GM18873 (cell line): ENCODE measurements around the gene SLC25A45.

Source experiments
- ATAC-seq: cut with Tn5 transposase; IDR thresholded peaks from one replicate; pipeline ENCODE4 v1.9.1; 2021; ENCODE audit warnings: mild to moderate bottlenecking, moderate library complexity, moderate number of reproducible peaks; ENCODE audit not compliant: unreplicated experiment, low FRiP score

Gene SLC25A45

GRCh38 chr11:65382033-65382803 lies at the start of gene SLC25A45:
Gene SLC25A45, minus strand, starts transcription at chr11:65382646. Its CDS starts 695 bp downstream, at chr11:65381951.
- peak; percentile 66 for ATAC-seq

DNA sequence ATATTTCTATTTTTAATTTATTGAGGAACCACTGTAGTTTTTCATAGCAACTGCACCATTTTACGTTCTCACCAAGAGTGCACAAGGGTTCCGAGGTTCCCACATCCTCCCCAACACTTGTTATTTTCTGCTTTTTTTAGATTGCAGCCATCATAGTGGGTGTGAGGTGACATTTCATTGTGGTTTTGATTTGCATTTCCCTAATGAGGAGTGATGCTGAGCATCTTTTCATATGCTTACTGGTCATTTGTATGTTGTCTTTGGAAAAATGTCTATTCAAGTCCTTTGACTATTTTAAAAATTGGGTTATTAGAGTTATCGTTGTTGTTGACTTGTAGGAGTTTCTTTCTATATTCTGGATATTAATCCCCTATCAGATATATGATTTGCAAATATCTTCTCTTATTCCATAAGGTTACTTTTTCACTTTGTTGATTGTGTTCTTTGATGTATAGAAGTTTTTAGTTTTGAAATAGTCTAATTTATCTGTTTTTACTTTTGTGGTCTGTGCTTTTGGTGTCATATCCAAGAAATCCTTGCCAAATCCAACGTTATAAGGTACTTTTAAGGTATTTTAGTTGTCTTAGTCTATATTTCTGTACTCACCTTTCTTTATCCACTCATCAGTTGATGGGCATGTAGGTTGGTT lies 49.1 kb upstream of the SLC25A45 start:
- ATAC-seq: no peak

- ATAC-seq: no peak
Observed at GRCh38 chr11:65430406-65431217, 48.2 kb upstream of the SLC25A45 start.

DNA sequence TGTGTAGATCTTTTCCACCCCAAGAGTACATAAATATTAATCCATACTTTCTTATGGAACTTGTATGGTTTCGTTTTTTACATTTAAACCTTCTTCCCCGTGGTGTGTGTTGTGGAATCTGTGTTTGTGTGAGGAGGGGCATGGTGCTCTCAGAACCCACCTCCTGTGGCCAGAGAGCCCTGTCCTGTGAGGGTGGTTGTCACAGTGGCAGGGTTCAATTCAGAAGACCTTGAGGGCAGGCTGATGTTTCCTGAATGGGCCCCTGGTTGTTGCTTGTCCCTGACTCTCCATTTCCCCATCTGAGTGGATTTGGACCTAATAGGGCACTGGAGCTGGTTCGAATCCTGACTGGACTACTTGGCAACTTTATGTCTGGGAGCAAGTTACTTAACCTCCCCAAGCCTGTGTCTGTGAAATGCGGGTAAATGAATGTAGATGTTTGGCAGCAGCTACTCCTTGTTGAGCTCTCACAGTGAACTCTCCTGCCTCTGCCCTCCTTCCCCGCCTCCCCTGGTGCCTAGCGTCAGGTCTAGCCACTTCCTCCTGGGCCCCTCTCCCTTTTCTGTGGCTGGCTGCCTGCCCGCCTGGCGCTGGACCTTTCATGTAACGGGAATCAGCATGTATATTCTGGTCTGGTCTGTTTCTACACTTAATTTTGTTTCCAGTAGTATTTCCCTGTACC lies 47.4 kb upstream of the SLC25A45 start:
- no peak for ATAC-seq

- ATAC-seq: no peak
Observed at GRCh38 chr11:65429068-65429681, 46.7 kb upstream of the SLC25A45 start.

GRCh38 chr11:65428578-65429067 lies 46.2 kb upstream of the SLC25A45 start:
- ATAC-seq: no peak

GRCh38 chr11:65427691-65428577 lies 45.5 kb upstream of the SLC25A45 start:
- no peak for ATAC-seq

- ATAC-seq: no peak
Observed at GRCh38 chr11:65426839-65427690, 44.6 kb upstream of the SLC25A45 start.

- no peak for ATAC-seq
Observed at GRCh38 chr11:65425971-65426838, 43.8 kb upstream of the SLC25A45 start.

DNA sequence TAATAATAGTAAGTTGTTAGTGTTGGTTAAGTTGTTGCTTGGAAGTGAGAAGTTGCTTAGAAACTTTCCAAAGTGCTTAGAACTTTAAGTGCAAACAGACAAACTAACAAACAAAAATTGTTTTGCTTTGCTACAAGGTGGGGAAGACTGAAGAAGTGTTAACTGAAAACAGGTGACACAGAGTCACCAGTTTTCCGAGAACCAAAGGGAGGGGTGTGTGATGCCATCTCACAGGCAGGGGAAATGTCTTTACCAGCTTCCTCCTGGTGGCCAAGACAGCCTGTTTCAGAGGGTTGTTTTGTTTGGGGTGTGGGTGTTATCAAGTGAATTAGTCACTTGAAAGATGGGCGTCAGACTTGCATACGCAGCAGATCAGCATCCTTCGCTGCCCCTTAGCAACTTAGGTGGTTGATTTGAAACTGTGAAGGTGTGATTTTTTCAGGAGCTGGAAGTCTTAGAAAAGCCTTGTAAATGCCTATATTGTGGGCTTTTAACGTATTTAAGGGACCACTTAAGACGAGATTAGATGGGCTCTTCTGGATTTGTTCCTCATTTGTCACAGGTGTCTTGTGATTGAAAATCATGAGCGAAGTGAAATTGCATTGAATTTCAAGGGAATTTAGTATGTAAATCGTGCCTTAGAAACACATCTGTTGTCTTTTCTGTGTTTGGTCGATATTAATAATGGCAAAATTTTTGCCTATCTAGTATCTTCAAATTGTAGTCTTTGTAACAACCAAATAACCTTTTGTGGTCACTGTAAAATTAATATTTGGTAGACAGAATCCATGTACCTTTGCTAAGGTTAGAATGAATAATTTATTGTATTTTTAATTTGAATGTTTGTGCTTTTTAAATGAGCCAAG lies 42.9 kb upstream of the SLC25A45 start:
- no peak for ATAC-seq

- no peak for ATAC-seq
Observed at GRCh38 chr11:65424205-65425104, 42.0 kb upstream of the SLC25A45 start.

GRCh38 chr11:65423516-65424204 lies 41.2 kb upstream of the SLC25A45 start:
- ATAC-seq: no peak

DNA sequence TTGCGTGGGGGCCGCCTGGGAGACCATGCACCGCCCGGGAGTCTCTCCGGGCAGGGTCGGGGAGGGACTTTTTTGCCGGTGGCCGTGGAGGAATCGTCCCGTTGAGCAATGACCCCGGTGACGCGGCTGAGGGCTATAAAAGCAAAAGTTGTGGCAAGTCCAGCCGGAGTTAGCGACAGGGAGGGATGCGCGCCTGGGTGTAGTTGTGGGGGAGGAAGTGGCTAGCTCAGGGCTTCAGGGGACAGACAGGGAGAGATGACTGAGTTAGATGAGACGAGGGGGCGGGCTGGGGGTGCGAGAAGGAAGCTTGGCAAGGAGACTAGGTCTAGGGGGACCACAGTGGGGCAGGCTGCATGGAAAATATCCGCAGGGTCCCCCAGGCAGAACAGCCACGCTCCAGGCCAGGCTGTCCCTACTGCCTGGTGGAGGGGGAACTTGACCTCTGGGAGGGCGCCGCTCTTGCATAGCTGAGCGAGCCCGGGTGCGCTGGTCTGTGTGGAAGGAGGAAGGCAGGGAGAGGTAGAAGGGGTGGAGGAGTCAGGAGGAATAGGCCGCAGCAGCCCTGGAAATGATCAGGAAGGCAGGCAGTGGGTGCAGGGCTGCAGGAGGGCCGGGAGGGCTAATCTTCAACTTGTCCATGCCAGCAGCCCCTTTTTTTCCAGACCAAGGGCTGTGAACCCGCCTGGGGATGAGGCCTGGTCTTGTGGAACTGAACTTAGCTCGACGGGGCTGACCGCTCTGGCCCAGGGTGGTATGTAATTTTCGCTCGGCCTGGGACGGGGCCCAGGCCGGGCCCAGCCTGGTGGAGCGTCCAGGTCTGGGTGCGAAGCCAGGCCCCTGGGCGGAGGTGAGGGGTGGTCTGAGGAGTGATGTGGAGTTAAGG lies 40.4 kb upstream of the SLC25A45 start, which contains the start of gene NEAT1:
TSS of gene NEAT1 (plus strand) at position 166 of the 883 bp plus-strand sequence.
- no peak for ATAC-seq
